WTC11 (cell line): ENCODE measurements around the gene SYNM. TPM values are rescaled to one million over a fixed set of nuclear protein-coding genes. Genes with fewer than 3 reads are reported as not detected.
"Not testable (repeated sequence)": the region's sequence is repeated elsewhere in the genome, so short reads cannot be mapped to it uniquely, and the experiment has no call there.

Experiments
- ATAC-seq: fragments of 200-7000 bp; cut with Tn5 transposase; 2 replicates; pipeline ENCODE4 v1.10.0; 2021; ENCODE audit warnings: mild to moderate bottlenecking, moderate library complexity
- CTCF ChIA-PET: fragments of 300-600 bp; sonication (Branson Sonifier 250); formaldehyde crosslinking; loops from one replicate; lab custom pipeline; 2021; ENCODE audit warnings: antibody characterized with exemption; lab: Charles Lee
- POLR2A ChIA-PET: fragments of 350-600 bp; sonication (Branson Sonifier 250); formaldehyde crosslinking; loops from one replicate; lab custom pipeline; 2021; ENCODE audit warnings: antibody characterized with exemption; lab: Charles Lee
- DNase-seq: peaks from one replicate; pipeline ENCODE4 v3.0.0; 2021; ENCODE audit warnings: low spot score
- H3K27ac Mint-ChIP-seq: 2 replicates; pipeline ENCODE4 v1.8.0; 2021; ENCODE audit warnings: mixed read lengths
- H3K27me3 Mint-ChIP-seq: 2 replicates; pipeline ENCODE4 v1.8.0; 2021; ENCODE audit warnings: low read depth, mild to moderate bottlenecking, moderate library complexity, mixed read lengths
- H3K36me3 Mint-ChIP-seq: 2 replicates; pipeline ENCODE4 v1.8.0; 2021; ENCODE audit warnings: mixed read lengths
- H3K4me1 Mint-ChIP-seq: 2 replicates; pipeline ENCODE4 v1.8.0; 2022; ENCODE audit warnings: mixed read lengths
- H3K4me3 Mint-ChIP-seq: 2 replicates; pipeline ENCODE4 v1.8.0; 2021; ENCODE audit warnings: mild to moderate bottlenecking, moderate library complexity, mixed read lengths
- H3K9me3 Mint-ChIP-seq: 2 replicates; pipeline ENCODE4 v1.8.0; 2021; ENCODE audit warnings: mixed read lengths
- ATF2 ChIP-seq: sonication (generic); formaldehyde crosslinking; IDR thresholded peaks from 2 replicates; pipeline ENCODE4 v1.8.1; 2022; ENCODE audit warnings: low read depth, missing genetic modification reagents, borderline replicate concordance
- ATF6 ChIP-seq: sonication (generic); formaldehyde crosslinking; IDR thresholded peaks from 2 replicates; pipeline ENCODE4 v1.8.1; 2023; ENCODE audit warnings: mild to moderate bottlenecking, missing genetic modification reagents
- CREM ChIP-seq: sonication (generic); formaldehyde crosslinking; IDR thresholded peaks from 2 replicates; pipeline ENCODE4 v1.8.1; 2022; ENCODE audit warnings: mild to moderate bottlenecking, missing genetic modification reagents, moderate library complexity
- E2F1 ChIP-seq: sonication (generic); formaldehyde crosslinking; IDR thresholded peaks from 2 replicates; pipeline ENCODE4 v1.8.0; 2022; ENCODE audit warnings: mild to moderate bottlenecking, missing genetic modification reagents
- IRF1 ChIP-seq: sonication (generic); formaldehyde crosslinking; IDR thresholded peaks from 2 replicates; pipeline ENCODE4 v1.8.0; 2023; ENCODE audit warnings: missing genetic modification reagents
- NFE2L1 ChIP-seq: sonication (generic); formaldehyde crosslinking; IDR thresholded peaks from 2 replicates; pipeline ENCODE4 v1.8.1; 2023; ENCODE audit warnings: missing genetic modification reagents
- SOX15 ChIP-seq: fragments of 250-450 bp; sonication (Bioruptor Pico); IDR thresholded peaks from 2 replicates; pipeline ENCODE4 v1.9.0; 2021; ENCODE audit warnings: mild to moderate bottlenecking
- SP1 ChIP-seq: sonication (generic); formaldehyde crosslinking; conservative IDR thresholded peaks from 2 replicates; pipeline ENCODE4 v1.8.1; 2022; ENCODE audit warnings: missing genetic modification reagents
- STAT6 ChIP-seq: sonication (generic); formaldehyde crosslinking; conservative IDR thresholded peaks from 2 replicates; pipeline ENCODE4 v1.8.1; 2023; ENCODE audit warnings: mild to moderate bottlenecking, low read depth, missing genetic modification reagents, moderate library complexity
- USF1 ChIP-seq: sonication (generic); formaldehyde crosslinking; IDR thresholded peaks from 2 replicates; pipeline ENCODE4 v1.8.0; 2022; ENCODE audit warnings: mild to moderate bottlenecking, missing genetic modification reagents
- USF2 ChIP-seq: sonication (generic); formaldehyde crosslinking; IDR thresholded peaks from 2 replicates; pipeline ENCODE4 v1.8.1; 2023; ENCODE audit warnings: mild to moderate bottlenecking, missing genetic modification reagents, moderate library complexity
- ZNF396 ChIP-seq: fragments of 250-450 bp; sonication (Bioruptor Pico); IDR thresholded peaks from 2 replicates; pipeline ENCODE4 v1.8.0; 2021; ENCODE audit warnings: mild to moderate bottlenecking, moderate library complexity, borderline replicate concordance
- total RNA-seq: library from RNA; stranded (reverse); gene quantifications from 3 replicates; pipeline ENCODE4 v1.2.3, GENCODE V29; 2021

SYNM gene
- total RNA-seq, 1 experiment from 2014 or later = 2.2 TPM

- no peak overlapping the region for H3K4me3 Mint-ChIP-seq
Observed at GRCh38 chr15:99073008-99073717, 31.7 kb upstream of the SYNM start.

GRCh38 chr15:99074446-99074845 is 30.4 kb upstream of the SYNM start:
- no peak for TF ChIP-seq SOX15 (CRISPR knock-in tag)
- TF ChIP-seq E2F1 (CRISPR knock-in tag) = no peak
- TF ChIP-seq ATF6 = no peak
- TF ChIP-seq SP1 = no peak
- no peak for TF ChIP-seq ZNF396
- TF ChIP-seq NFE2L1 (CRISPR knock-in tag) = no peak
- TF ChIP-seq STAT6 (CRISPR knock-in tag) = no peak
- TF ChIP-seq, all 79 proteins: peak for 0
- no peak for DNase-seq
- no peak for ATAC-seq
- Mint-ChIP-seq H3K4me1 (peaks cover 13% of the 10 kb centered on the region), H3K4me3 (no peak overlapping the region), H3K27me3 (no peaks in the 10 kb centered on the region), H3K36me3 (no peaks in the 10 kb centered on the region), H3K27ac (no peak overlapping the region), H3K9me3 (no peaks in the 10 kb centered on the region)
- CTCF ChIA-PET = interaction anchor here (1.5 to 1.6 kb wide), 2 partner anchors 31 to 553 kb away, joined by 6 to 7 read pairs; partner anchors contain the start of gene SYNM
- POLR2A ChIA-PET = no interaction called here

More at GRCh38 chr15:99073008-99073717, 31.7 kb upstream of the SYNM start:
- TF ChIP-seq CREM (CRISPR knock-in tag) (no peak), ATF2 (CRISPR knock-in tag) (no peak), IRF1 (CRISPR knock-in tag) (no peak), USF2 (CRISPR knock-in tag) (peak; percentile 86), USF1 (CRISPR knock-in tag) (peak; percentile 73)
- TF ChIP-seq, all 79 proteins: peak for 2
- no peak overlapping the region for H3K27ac Mint-ChIP-seq
- H3K36me3 Mint-ChIP-seq = no peaks in the 10 kb centered on the region
- H3K9me3 Mint-ChIP-seq = no peaks in the 10 kb centered on the region
- H3K27me3 Mint-ChIP-seq = no peaks in the 10 kb centered on the region
- no peak for DNase-seq
- peaks cover 13% of the 10 kb centered on the region for H3K4me1 Mint-ChIP-seq
- ChIA-PET POLR2A (no interaction called here), CTCF (interaction anchor here (0.6 to 2.3 kb wide), 8 partner anchors 10 to 895 kb away, joined by 3 to 10 read pairs (median 3); partner anchors contain the start of gene SYNM)
- ATAC-seq = peak; percentile 67

- H3K4me3 Mint-ChIP-seq, H3K9me3 Mint-ChIP-seq, H3K36me3 Mint-ChIP-seq, H3K27ac Mint-ChIP-seq, H3K27me3 Mint-ChIP-seq, POLR2A ChIA-PET, ATAC-seq, DNase-seq: not testable (repeated sequence)
- peaks cover 13% of the 10 kb centered on the region for H3K4me1 Mint-ChIP-seq
- CTCF ChIA-PET = interaction anchor here (2.4 kb wide), 1 partner anchor 12 kb away, joined by 12 read pairs; no protein-coding TSS in a partner anchor
Observed at GRCh38 chr15:99075059-99075652, 29.7 kb upstream of the SYNM start.
